ENCODE results near the gene PEX16. TPM values are rescaled to one million over a fixed set of nuclear protein-coding genes. Genes with fewer than 3 reads are reported as not detected.
A peak's percentile ranks its signal among the peaks of the same experiment; 100 is the strongest.

PEX16 gene
- total and polyA plus RNA-seq, 9 of the 15 experiments (the other 6 are each of a cell fraction or from before 2014, with no cell fraction given), result 1.5 to 43.9 (median 14.6) TPM

- Histone ChIP-seq H3K4me1 (replicated peaks in 1 of 2; ENCODE audit: control insufficient read depth in 2 of 2, insufficient read depth in 2 of 2, low read length in 2 of 2) (peaks cover 6 to 29% of the 10 kb centered on the region in 2 experiments; a peak in 4 of 5 replicates), H3K36me3 (ENCODE audit: control insufficient read depth, insufficient read depth, low read length) (peaks cover 43% of the 10 kb centered on the region; the same call in 2 of the 3 replicates), H3K27me3 (ENCODE audit: control insufficient read depth in 2 of 2, insufficient read depth in 2 of 2, low read length in 2 of 2) (no peaks in the 10 kb centered on the region), H3K27ac (ENCODE audit: extremely low read depth, low read depth, low read length) (no peak overlapping the region), H3K9ac (ENCODE audit: insufficient read depth in 1 of 2, low read depth in 2 of 2, low read length in 2 of 2) (peak overlapping the region in 1 of 2 experiments; percentile 71; a peak in 1 of 4 replicates), H4K20me1 (replicated peaks; ENCODE audit: control insufficient read depth, insufficient read depth, low read length) (no peaks in the 10 kb centered on the region), H3K79me2 (ENCODE audit: control insufficient read depth, insufficient read depth, low read length) (peaks cover 14% of the 10 kb centered on the region), H3K9me1 (ENCODE audit: control insufficient read depth, insufficient read depth, low read length) (no peaks in the 10 kb centered on the region), H3K4me2 (ENCODE audit: insufficient read depth, low read length) (no peak overlapping the region), H3K9me3 (replicated peaks; ENCODE audit: control insufficient read depth, insufficient read depth, low read depth, low read length) (no peaks in the 10 kb centered on the region), H3K4me3 (no peak overlapping the region), H2AFZ (ENCODE audit: low read depth, low read length) (no peak overlapping the region)
- ChIA-PET CTCF (ENCODE audit: low intra/inter-chr PET ratio) (no interaction called here), POLR2A (interaction anchor here (0.6 to 1.1 kb wide), 3 partner anchors 8 to 68 kb away, joined by 3 read pairs; partner anchors contain the start of gene FREY1)
- DNase-seq (ENCODE audit: extremely low read depth in 1 of 4, low spot score in 3 of 4) (no peak), ATAC-seq (no peak), FAIRE-seq (no peak)
- in situ Hi-C loops (cut with MboI) (no loop called here), intact Hi-C loops (cut with micrococcal nuclease) (no loop called here)
- no TSS peak for BruUV-seq (replicated peaks)
- no peak for TF ChIP-seq TAL1 (IDR thresholded peaks at IDR 0.05)
- TF ChIP-seq MCM7 (IDR thresholded peaks at IDR 0.05), result no peak
- TF ChIP-seq RBFOX2 (IDR thresholded peaks at IDR 0.05; ENCODE audit: low read depth, low read length), result peak; percentile 32; the same call in 1 of the 2 replicates
- TF ChIP-seq TCF15 (CRISPR knock-in tag; IDR thresholded peaks at IDR 0.05), result no peak
- no peak for TF ChIP-seq ZNF280B (CRISPR knock-in tag; IDR thresholded peaks at IDR 0.05)
- WGBS (ENCODE audit: insufficient coverage, low coverage, missing lambda C conversion rate), result 80% methylated on average over 12 of the region's 13 CpGs
Observed at GRCh38 chr11:45915446-45915845, 2.2 kb downstream of the PEX16 start.

Data from K562 (cell line).